Endometrium (tissue), 2 donors: ENCODE results near the gene ALK.
"Not testable (repeated sequence)": the region's sequence is repeated elsewhere in the genome, so short reads cannot be mapped to it uniquely, and the experiment has no call there.

Experiments
- FAIRE-seq: peaks from 2 replicates; lab custom pipeline; 2012; peaks lifted over from hg19 to GRCh38; lab: Jason Lieb, UNC
- donor health status: control.
- donor health status: control.

Gene ALK

DNA sequence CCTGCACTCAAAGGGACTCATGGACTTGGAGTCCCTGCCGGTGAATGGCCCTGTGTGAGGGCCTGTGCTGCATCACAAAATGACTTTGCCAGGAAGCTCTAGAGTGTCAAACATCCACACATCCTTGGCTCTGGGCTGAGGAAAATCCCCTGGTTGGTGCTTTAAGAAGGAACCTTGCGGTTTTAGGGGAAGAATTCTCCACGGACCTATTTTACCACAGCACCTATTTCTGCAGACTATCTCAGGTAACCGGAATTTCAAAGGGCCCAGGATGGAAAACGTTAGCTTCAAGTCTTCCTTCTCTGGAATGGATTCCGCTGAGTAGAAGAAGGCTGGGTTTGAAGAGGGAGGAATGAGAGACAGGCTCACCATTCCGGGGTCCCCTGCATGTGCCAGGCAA is 166.2 kb downstream of the ALK start:
- FAIRE-seq = no peak

DNA sequence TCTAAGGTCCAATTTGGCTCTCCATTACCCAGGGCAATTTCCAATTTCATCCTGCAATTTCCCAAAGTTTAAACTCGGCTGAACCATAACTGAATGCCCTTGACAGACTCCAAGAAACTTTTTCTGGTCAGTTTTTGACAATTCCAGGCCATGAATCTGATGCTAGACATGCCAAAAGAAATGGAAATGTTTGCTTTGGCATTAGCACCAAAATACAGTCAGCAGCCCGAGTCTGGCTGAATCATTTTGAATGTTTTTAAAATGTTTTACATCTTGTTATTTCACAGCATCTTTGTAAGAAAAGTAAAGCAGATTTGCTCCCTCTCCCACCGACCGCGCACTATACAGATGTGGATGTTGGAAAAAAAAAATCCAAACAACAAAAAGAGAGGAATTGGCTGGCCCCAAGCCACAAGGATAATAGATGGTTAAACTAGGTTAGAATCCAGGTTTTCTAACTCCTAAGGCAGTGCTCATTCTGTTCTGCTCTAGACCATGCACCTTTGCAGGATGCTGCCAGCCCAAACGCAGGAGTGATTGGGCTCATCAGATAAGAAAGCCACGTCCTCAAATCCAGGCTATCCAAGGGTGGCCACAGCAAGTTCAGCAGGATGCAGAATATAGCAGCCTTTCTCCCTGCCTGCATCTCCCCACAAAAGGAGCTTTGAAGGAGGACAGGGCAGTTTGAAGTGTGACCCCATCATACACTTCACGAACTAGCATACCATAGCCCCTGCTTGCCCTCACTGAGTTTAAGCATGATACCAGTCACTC is 167.5 kb downstream of the ALK start:
- FAIRE-seq = no peak

DNA sequence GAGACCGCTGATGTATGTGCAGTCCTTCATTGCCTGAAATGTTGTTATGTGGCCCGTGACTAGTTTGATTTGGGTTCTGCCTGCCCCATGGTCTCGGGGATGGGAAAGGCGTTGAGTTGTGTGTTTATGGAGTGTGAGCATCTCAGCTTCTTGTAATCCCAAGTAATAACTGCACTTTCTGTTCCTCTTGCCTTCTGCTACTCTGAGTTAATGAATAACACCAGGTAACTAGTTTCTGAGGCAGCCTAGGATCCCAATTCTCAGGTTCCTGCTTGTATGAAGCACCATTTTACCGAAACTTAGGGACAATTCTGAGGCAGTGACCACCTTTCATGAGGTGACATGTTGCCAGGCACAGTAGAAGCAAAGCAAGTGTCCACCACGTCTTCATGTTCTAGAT is 170.0 kb downstream of the ALK start:
- FAIRE-seq = no peak

DNA sequence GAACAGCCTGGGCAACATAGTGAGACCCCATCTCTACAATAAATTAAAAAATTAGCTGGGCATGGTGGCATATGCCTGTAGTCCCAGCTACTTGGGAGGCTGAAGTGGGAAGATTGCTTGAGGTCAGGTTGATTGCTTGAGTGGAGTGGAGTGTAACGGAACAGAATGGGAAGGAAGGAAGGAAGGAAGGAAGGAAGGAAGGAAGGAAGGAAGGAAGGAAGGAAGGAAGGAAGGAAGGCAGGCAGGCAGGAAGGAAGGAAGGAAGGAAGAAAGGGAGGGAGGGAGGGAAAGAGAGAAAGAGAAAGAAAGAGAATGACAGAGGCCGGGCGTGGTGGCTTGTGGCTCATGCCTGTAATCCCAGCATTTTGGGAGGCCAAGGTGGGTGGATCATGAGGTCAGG is 170.9 kb downstream of the ALK start:
- not testable (repeated sequence) for FAIRE-seq

DNA sequence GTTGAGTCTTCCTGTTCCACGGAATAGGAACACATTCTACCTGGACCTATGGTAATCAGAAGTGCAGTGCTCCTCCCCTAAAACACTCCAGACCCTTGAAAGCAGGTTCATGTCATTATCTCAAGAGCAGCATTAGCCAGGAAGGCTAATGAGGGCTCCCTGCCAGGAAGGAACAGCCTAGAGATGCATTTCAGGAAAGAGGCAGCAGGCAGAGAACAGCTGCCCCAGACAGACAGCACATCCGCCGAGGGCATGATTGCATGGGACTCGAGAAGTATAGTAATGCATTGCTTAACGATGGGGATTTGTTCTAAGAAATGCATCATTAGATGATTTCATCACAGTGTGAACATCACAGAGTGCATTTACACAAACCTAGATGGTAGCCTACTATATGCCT is 171.5 kb downstream of the ALK start:
- no peak for FAIRE-seq

DNA sequence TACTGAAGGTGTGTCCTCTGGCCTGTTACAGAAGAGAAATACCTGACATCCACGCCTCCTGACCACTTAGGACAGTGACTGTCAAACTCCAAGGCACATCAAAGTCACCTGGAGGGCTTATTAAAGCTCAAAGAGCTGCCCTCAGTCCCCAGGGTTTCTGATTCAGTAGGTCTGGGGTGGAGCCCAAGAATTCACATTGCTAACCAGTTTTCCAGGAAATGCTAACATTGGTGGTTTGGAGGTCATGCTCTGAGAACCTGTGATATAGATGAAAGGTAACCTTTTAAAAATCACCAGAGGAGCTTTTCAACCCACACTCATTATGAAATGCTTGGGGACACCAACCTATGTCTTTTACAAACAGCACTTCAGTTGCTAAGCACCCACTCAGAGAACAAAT is 172.3 kb downstream of the ALK start:
- FAIRE-seq = no peak

DNA sequence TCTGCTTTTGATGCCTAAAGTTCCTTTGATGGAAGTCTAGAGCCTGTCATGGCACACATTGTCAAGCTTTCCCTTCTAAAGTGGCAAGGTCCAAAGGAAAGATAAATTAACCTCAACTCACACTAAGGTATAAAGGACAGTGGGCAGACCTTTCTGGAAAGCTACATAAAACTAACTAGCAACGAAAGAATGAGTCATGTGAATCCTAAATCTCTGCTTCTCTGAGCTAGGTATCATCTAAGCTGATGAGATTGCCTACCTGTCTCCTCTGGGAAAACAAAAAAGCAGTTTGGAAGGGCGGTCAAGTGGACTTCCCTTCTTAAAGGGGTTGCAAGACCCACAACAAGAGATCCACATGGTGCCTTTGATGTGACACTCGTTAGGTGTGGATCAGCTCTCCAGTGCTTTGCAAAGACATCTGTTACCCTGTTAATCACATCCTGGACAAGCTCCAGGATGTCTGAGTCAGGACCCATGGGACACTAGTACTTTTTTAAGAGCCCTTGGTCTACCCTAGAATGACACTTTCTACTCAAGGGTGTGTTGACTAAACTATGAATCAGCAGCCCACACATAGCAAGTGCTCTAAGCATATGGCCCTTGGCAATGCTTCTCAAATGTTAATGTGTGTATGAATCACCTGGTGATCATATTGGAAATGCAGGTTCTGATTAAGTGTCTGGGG is 173.5 kb downstream of the ALK start:
- no peak for FAIRE-seq

DNA sequence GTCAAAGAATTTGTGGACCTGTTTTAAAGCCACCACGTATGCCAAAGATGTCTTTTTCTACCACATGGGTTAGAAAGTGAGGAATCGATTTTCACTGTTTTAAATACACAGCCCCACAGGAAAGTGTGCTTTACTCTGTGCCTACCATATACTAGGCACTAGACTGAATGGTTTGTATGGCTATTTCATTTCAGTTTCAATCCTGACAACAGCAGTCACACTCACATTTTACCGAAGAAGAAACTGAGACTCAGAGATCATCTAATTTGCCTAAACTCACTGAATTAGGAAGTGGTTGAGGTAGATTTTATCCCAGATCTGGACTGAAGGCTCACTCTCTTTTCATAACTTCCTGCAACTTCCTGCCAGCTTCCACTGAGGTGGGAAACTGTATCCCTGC is 176.4 kb downstream of the ALK start:
- no peak for FAIRE-seq

DNA sequence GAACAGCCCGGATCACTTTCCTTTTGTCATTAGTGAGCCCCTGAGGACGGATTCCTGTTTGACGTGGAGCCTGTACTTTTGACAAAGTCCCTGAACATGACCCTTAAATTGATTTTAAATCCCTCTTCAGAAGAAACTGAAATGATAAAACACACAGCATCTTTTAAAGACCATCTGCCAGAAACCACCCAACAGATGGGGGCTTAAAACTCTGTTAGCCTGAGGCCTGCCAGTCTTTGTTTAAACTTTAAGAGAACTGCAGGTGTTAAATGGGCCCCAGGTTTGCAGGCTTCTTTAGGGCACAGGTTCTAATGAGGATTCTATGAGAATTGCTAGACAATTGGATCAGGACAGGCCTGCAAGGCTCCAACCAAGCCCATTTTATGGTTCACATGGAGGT is 177.9 kb downstream of the ALK start:
- FAIRE-seq = no peak

DNA sequence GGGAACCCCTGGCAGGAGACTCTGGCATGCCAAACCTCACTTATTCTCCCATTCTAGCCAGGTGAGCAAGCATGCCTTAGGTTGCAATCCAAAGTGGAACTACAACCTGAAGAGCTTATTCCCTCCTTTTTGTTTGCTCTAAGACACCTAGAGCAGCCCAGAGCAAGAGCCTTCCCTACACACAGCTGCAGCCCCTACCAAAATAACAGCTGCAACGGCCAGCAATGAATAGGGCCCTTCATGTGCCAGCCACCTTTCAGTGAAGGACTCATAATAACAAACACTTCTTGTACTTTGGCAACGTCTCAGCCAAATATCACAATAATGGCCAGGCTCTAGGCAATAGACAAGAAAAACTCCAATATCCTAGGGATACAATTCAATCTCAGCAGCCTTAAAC is 178.7 kb downstream of the ALK start:
- FAIRE-seq = no peak

DNA sequence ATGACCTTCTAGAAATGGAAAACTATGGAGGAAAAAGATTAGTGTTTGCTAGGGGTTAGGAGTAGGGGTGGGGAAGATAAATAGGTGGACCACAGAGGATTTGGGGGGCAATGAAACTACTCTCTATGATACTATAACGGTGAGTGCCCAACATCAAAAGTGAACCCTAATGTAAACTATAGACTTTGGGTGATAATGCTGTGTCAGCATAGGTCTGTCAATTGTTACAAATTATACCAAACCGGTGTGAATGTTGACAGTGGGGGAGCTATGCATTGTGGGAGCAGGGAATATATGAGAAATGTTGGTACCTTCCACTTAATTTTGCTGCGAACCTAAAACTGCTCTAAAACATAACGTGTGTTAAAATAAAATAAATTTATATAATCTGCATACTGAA is 180.3 kb downstream of the ALK start:
- FAIRE-seq = no peak

DNA sequence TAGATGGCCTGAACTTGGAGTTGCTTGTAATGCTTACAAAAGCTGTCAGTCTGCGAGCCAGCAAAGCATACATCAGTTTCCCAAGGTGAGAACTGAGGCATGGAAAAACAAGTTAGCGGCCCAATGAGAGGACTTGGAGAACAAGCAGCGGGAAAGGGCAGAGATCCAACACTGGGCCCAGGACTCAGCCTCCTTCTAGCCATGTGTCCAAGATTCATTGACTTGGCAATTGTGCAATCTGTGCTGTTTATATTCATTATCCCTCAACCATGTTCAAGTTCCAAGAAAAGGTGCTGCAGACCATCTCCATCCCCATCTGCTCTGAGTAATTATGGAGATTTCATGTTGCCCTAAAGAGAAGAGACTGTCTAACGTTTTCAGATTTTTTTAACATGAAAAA is 187.4 kb downstream of the ALK start:
- FAIRE-seq = no peak

DNA sequence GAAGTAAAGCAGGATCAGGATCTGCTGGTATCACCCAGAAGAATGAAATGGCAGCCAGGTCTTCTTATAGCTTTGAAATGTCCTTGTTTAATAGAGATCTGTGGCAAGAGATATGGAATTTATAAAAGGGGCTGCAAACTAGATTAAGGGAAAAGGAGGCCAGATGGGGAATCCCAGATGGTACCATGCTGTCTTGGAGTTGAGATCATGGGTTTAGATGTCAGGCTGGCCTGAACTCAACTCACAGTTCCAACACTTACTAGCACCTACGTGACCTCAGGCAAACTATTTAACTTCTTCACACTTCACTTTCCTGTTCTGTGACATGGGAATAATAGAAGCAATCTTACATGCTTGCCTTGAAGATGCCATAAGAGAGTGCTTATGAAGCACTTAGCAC is 188.2 kb downstream of the ALK start:
- FAIRE-seq = no peak

DNA sequence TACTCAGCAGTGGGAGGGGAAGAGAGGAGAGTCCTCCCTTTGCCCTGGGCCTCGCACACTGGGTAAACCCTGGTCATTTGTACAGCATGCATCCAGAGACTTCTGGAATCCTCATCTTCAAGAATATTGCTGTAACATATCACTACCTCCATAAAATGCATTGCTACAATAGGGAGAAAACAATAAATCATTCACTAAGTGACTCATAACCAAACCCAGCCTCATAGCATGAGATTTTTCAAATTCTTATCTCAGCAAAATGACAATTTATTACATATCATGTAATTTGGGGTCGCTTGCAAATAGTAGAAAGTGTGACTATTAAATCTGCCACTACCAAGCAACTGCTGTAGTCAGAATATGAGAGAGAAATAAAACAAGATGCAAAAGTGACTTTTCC is 189.4 kb downstream of the ALK start:
- FAIRE-seq = no peak

DNA sequence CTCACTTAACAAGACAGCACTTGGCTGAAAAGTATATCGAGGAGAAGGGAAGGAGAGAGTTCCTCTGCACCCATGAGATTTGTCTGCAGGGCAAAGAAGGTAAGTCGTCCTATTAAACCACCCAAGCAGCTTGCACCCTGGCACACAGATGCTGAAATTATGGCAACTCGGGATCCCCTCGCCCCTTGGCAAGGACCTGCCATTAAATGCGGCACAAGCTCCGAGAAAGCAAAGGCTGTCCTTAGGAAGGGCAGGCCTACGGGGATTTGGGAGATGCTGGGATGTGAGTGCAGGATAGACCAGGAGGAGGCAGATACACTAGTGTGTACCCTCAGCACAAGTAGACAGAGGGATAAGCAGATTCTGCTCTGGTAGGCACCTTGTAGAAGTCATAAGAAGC is 191.5 kb downstream of the ALK start:
- no peak for FAIRE-seq

DNA sequence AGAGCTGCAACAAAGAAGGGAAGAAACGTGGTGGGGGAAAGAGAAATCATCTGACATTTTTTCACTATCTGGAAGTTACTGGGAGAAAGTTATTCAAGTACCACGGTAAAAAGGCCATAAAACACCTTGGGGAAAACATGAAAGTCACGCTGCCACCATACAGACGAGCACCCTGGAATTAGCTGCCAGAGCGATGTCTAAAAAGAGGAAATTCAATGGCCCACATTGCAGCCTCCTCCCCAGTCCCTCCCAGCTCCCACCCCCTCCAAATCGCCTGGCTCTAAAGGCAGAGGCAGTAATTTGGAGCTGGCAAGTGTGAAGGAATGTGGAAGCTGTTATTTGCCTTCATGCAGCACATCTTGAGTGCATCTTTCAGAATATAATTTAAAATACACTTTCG is 192.0 kb downstream of the ALK start:
- no peak for FAIRE-seq

DNA sequence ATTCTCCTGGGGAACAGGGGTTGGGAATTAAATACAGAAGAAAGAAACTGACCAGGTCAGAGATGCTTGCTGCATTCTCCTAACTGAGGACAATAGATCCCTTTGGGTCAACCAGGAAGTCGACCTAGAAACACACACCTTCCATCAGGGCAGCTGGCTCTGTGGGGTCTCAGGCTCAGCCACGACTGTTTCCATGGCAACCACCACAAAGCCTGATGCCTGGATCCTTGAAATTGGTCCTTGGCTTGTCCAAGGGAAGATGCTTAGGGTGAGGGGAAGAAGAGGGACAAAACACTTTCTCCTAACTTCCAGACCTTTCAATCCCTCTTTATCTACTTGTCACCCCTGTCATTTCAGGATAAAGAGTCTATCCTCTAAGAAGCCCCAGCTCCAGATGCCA is 194.4 kb downstream of the ALK start:
- no peak for FAIRE-seq

DNA sequence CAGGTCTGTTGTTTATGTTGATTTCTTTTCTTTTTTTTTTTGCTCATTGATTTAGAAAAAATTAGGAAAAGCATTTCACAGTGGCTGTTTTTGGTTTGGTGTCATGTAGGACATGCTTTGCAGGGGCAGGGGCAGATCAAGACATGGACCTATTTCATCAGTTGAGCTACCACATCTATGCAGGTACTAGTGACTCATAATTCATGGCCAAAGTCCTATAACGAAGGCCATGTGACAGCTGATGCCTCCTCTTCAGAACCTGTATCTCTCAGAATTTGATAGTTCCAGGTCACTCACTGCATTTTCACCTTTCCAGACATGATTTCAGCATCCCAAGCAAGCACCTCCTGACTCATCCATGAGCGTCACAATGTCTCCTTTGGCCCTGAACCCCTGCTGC is 195.8 kb downstream of the ALK start:
- no peak for FAIRE-seq

DNA sequence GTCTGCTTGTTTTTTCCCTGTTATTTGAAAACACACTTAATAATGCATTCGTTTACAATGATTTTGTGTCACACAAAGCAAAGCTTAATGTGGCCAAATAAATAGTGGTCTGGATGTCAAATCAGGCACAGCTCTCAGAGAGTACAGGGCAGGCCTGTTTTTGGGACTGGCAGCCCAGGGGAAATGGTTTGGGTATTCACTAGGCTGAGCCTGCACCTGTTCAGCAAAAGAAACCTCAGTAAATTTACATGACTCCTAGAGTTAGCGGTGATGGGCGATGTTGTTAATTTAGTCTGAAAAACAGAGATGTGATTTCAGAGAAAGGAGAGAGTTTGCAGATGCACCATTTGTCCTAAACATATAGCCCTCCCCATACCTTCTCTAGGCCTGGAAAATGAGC is 197.1 kb downstream of the ALK start:
- no peak for FAIRE-seq

DNA sequence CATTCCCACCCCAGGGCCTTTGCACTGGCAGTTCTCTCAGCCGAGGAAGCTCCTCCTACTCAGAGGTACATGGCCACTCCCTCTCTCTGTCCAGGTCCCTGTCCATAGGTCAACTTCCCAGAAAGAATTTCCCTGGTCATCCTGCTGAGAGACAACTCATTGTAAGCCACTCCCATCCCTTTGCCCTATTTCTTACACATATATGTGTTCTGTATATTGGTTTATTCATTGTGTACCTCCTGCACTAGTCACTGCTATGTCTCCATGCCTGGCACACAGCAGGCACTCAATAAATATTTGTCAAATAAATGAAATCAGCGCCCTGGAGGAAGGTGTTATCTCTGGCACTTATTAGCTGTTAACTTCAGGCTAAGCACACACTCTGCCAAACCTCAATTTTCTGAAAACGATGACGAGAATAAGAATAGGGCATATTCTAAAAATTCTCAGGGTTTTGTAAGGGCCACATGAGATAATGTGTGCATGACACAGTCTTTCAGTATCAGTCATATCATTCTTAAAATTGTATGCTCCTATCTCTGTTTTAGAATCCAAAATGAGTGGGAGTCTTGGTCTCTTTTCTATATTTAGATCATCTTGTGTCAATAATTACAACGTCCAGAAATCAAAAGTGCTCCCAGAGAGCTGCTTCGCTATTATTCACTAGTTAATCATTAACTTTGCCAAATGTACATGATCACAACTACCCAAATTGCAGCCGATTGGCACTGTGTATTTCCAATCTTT is 198.0 kb downstream of the ALK start:
- no peak for FAIRE-seq

DNA sequence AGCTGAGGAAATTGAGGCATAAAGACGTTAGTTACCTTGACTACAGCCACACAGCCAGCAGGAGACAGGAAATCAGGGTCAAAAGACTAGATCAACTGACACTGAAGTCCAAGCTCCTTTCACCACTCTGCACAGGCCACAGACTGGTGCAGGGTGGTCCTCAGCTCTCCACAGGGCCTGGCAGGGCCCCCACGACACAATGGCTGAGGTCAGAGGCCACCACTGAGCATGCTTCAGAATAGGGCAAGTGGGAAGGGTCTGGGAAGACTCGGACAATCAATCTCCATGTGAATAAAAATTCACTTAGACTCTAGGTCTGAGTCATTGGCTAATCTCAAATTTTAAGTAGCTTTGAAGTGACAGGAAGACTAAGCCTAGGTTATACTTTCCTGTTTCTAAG is 201.7 kb downstream of the ALK start:
- no peak for FAIRE-seq

DNA sequence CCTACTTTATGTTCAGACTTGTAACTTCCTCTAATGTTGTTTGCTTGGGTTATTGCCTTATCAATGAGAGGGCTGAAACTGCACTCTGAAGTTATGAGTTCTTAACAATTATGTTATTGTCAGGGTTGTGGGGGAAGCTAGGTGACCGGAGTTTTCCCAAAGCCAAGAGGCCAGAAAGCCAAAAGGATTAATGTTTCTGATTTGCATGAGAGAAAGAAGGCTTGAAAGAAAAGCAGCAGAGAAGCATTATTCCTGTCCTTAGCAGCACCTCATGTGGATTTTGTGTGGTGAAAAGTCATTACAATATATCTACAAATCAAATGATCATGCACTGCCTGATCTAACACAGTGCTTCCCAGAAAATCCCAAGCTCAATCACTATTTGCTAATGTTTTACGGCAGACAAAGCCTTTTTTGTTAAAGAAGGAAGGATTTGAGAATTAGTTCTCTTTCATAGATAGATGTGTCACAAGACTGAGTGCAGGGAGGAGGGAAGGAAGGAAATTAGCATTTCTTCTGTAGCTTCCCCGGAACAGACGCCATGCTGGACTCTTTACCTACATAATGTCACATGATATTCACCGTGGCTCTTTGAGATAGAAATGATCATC is 203.2 kb downstream of the ALK start:
- FAIRE-seq = no peak

DNA sequence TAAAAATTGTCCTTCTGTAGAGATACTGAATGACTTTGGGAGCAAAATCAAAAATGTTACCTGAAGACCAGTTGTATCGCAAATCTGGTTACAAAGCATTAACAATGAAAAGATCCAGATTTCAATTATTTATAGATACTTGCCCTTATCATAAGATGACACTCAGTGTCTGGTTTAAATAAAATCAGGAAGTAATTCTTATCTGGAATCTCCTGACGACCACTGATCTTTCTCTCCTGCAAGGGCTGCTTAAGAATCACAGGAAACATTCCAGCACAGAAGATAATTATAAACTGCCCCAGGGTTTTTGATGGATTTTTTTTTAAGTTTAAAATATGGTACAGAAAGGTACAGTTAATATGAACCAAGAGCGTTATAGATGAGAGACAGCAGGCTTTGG is 205.7 kb downstream of the ALK start:
- FAIRE-seq = no peak
